NT2/D1 (cell line): ENCODE results near the gene WDR81.

Experiments
- YY1 ChIP-seq: IDR thresholded peaks from 2 replicates; pipeline ENCODE4 v1.6.1; 2011; ENCODE audit not compliant: insufficient read length, insufficient read depth
- ZNF274 ChIP-seq: IDR thresholded peaks from 2 replicates; pipeline ENCODE4 v1.6.1; 2011; ENCODE audit warnings: mild to moderate bottlenecking, low read depth, low read length

GRCh38 chr17:1725642-1726511 is 1.4 kb downstream of the WDR81 start:
- no peak for TF ChIP-seq ZNF274
- TF ChIP-seq YY1: no peak
